ENCODE data around the gene MAGI2.

MAGI2 gene

DNA sequence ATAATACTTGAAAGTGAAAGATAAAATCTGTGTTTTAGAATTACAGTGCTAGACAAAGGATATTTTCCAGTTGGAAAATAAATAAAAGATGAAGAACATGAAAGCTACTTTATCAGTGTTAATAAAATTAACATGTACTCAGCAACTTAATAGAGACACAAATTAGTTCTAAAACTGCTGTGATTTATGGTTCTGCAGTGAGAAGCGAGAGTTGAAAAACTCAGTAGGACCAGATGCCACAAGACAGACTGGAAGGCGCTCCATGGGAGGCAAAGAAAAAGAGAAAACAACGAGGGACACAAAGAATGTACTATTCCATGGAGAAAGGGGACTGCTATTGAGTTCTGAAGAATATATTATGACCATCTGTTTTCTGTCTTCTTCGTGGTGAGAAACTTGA is 1064.4 kb downstream of the MAGI2 start:
- no peak for DNase-seq

DNA sequence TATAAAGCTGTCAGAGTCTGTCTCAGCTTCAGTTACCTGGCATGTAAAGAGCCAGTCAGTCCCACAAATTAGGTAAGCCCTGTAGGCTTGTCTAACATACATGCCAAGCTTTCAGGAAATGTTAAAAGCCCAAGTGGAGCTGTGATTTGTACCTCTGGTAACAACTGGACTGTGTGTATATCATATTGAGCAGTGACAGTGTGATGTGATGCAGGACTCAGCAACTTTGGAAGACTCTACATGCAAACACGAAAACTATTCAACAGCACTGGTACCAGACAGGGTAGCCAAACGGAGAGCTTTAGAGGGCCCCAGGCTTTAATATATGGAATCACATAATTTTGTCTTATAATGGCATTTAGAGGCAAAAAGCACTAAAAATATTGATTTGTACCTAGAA is 1066.9 kb downstream of the MAGI2 start:
- DNase-seq = no peak

- no peak for DNase-seq
Observed at GRCh38 chr7:78383096-78383880, 1070.2 kb downstream of the MAGI2 start.

DNA sequence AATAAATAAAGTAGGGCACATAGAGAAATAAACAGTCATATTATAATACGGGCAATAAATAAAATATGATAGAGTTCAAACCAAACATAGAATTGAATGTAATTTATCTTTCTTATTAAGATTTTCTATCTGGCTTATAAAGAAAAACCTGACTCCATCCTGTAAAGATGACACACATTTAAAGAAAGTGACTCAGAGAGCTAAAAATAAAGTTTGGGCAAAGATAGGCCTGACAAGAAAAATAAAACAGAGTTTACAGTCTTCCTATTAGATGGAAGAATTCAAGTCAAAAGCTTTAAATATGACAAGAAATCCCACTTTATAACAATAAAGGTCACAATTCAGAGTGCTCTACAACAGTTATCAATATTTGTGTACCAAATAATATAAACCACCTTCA is 1074.3 kb downstream of the MAGI2 start:
- no peak for DNase-seq

GRCh38 chr7:78377532-78377931 is 1075.9 kb downstream of the MAGI2 start:
- DNase-seq = no peak

GRCh38 chr7:78370936-78371335 is 1082.5 kb downstream of the MAGI2 start:
- no peak for DNase-seq

- DNase-seq = no peak
Observed at GRCh38 chr7:78368771-78369170, 1084.7 kb downstream of the MAGI2 start.

GRCh38 chr7:78367280-78367773 is 1086.1 kb downstream of the MAGI2 start:
- DNase-seq = no peak

- peak; percentile 6 for DNase-seq
Observed at GRCh38 chr7:78363866-78364265, 1089.6 kb downstream of the MAGI2 start.

- DNase-seq = no peak
Observed at GRCh38 chr7:78359836-78360235, 1093.6 kb downstream of the MAGI2 start.

DNA sequence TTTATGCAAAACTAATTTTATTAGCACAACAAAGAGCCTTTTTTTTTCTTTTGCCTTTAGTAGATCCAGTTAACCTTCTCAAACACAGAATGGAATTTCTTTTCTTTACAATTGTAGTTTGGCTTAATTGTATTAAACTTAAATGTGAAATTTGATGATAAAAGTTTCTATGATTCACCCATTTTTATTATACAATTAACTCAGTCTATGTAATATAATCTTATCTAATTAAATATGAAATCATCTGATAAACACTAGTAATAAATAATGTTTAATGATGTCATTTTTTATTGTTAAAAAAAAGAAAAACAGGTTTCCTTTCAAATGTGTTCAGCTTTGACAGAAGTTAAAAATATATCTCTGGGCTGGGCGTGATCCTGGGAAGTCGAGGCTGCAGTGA is 1095.8 kb downstream of the MAGI2 start:
- no peak for DNase-seq

DNA sequence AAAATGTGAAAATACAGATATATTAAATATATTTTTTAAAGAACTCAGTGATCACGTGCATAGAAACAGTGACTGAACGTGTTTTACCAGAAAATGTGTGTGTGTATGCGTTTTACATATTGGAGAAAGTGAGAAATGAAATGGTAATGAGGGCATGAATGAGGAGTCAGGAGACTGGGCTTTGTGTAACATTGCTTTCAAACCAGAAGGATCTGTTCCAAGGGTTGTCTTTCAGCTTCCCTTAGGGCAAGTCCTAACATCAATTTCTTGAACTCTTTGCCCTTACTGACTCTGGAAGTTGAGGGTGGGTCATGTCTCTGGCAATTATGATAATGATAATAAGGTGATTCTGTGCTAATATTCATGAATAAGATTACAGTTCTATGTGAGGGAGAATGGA is 1097.6 kb downstream of the MAGI2 start:
- no peak for DNase-seq

- no peak for DNase-seq
Observed at GRCh38 chr7:78350926-78351325, 1102.5 kb downstream of the MAGI2 start.

DNA sequence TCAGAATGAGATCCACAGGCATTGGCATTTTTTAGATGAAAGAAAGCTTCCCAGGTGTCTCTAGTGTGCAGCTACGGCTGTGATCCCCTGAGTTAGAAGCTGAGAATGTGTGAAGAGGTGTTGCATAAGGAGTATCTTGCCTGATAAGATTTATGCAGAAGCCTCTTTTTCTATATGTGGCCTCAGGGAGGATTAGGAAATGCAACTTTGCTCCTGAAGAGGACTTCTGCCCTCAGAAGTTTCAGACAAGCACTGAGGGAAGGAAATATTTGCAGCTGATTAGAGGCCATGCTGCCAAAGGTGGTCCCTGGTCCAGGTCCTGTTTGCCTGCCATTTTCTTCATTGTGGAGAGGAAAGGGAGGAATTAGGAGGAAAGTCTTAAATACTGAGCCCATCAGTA is 1103.1 kb downstream of the MAGI2 start:
- DNase-seq = no peak

GRCh38 chr7:78346827-78347226 is 1106.6 kb downstream of the MAGI2 start:
- no peak for DNase-seq

GRCh38 chr7:78345979-78346378 is 1107.5 kb downstream of the MAGI2 start:
- no peak for DNase-seq

GRCh38 chr7:78345293-78345911 is 1108.1 kb downstream of the MAGI2 start:
- DNase-seq = no peak

DNA sequence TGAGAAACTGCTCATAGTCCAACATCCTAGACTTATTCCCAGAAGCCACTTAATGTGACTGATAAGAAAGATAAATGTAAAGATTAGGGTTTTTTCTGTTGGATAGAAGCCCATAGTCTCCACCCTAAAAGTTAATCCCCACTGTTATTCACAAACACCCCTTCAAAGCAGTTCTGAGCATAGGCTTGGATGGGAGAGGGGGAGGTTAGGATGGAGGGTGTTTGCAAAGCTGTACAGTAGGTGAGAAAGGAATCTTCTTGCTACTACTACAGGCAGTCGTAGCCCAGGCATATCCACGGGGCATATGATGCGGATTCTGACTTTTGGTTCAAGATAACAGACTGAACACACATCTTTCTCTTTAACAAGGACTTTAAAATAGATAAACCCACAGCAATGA is 1119.0 kb downstream of the MAGI2 start:
- DNase-seq = no peak

DNA sequence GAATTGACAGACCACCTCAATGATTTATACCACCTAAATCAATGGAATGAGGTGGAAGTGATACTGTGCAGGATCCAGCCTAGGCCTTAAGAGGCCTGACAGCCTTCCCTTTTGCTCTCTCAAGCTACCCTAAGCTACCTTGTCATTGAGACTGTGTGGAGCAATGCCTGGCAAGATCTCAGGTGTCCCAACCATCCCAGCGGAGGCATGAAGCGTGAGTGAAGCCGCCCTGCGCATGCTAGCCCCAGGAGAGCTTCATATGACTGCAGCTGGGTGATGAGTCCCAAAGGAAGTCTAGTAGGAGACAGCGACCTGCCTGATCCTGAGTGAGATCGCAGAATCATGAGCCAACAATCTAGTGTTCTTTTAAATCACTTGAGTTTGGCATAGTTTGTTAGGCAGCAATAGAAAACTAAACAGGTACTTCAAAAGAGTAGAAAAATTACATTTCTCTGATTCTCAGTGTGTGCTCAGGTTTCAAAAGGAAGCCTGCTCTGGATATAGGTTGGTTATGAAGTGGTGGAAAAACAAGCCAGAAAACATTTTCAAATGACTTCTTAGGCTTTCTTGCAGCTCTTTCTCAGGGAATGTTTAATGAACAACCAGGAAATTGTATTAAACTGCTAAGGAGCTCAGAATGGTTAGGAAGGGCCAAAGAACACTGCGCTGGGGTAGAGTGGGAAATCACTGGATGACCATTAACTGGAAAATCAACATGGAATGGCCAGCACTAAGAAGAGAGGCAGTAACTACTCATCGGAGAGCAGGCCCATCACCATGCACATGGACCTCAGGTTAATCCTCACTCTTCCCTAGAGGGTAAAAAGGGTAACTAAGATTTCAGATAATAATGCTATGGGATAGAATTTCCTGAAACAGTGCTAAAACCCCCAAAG is 1119.7 kb downstream of the MAGI2 start:
- no peak for DNase-seq

- no peak for DNase-seq
Observed at GRCh38 chr7:78329001-78329655, 1124.3 kb downstream of the MAGI2 start.

DNA sequence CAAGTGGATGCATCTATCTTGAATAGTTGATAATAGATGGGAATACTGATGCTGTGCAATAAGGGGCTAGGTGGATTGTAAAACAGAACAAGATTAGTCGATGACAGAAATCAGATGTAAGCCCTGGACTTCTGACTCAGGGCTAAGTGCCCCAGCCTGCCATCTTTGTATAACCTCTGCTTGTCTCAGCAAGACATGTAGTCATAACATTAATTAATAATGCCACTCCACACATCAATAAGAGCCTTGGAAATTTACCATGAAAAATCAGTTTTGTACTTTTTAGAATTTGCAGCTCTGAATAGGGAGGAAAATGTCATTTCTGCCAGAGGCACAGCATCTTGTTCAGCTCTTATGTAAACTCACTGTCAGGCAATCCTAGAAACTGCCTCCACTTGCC is 1125.7 kb downstream of the MAGI2 start:
- no peak for DNase-seq

DNA sequence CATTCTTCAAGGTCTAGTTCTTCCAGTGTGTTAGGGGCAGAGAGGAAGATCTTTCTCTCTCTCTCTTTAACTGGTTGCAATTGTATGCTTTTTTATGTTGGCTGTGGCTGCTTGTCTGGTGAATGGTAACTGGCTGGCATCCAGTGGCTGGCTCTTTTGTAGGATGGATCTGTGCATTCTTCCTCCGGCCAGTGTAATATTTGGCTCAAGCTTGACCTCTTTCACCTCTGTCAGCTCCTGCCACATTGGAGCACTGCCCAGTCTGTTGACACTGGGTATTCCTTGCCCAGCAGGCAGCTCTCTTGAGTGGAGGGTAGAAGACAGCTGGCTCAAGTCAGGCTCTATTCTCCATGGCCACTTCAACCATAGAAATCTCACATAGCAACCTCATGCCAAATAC is 1126.6 kb downstream of the MAGI2 start:
- no peak for DNase-seq

DNA sequence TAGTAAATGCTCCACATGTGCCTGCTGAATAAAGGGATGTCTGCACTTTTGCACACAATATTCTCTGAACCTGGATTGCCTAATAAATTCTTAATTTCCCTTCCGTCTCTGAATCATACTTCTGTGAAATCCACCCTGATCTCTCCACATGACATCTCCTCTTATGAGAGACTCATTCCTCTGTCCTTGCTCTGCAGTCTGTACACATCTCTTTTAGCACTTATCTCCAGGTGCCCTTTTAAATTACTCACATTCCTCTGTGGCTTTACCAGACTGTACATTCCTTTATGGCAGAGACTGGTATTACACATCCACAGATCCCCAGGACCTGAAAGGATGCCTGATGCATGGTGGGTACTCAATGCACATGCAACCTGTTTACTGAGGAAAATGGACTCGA is 1127.3 kb downstream of the MAGI2 start:
- DNase-seq = no peak

All from RPMI8226 (cell line).